Fibroblast of the conjunctiva (primary cell): ENCODE measurements around the gene APMAP.
"Not testable (repeated sequence)": the region's sequence is repeated elsewhere in the genome, so short reads cannot be mapped to it uniquely, and the experiment has no call there.

Source experiments
- DNase-seq: peaks from one replicate; pipeline ENCODE4 v3.0.0-alpha.2; 2010; ENCODE audit warnings: low read depth

Gene APMAP

GRCh38 chr20:25006431-25007167 is 14.0 kb upstream of the APMAP start:
- DNase-seq, result no peak

DNA sequence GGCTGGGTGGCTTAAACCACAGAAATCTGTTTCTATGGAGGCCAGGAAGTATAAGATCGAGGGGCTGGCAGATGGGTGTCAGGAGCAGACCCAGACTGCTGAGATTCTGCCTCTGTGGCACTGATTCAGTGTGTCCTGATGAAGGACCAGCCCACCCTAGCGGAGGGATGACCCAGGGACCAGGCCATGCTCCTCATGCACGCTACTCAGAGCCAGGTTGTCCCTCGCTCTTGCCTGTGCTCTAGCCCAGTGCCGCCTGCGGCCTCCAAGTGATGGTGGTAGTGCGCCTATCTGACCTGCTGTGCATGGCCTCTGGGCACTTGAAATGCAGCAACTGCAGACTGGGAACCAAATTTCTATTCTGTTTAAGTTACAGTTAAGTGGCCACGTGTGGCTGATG is 13.1 kb upstream of the APMAP start:
- no peak for DNase-seq

DNA sequence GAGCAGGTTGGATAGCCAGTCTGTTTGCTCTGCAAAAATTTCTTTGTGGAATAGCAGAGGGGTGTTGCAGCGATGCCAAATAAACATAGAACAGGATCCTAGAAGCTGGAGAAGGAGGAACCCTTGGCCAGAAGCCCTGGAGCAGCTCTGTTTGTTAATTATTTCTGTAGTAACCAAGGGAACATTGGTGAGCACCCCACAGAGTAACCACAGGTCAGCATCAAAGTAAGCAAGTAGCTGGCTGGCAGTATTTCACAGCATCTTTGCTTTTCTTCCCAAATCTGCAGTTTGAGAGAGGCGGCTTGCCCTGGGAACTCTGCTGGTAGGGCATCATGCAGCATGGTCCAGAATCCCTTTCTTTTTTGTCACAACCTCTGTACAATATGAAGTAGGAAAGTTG is 12.7 kb upstream of the APMAP start:
- no peak for DNase-seq

DNA sequence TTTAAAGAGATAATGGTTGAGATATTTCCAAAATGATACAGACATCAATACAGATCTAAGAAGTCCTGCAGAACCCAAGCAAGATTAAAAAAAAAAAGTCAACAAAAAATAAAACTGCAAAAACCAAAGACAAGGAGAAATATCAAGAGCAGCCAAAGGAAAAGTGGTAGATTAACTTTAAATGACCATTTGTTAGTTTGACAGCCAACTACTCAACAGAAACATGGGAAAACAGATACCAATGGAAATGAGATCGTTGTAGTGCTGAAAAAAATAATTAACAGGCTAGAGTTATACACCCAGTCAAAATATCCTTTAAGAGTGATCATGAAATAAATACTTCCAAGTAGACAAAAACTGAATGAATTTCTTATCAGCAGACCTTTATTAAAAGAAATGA is 10.5 kb upstream of the APMAP start:
- DNase-seq, result no peak

DNA sequence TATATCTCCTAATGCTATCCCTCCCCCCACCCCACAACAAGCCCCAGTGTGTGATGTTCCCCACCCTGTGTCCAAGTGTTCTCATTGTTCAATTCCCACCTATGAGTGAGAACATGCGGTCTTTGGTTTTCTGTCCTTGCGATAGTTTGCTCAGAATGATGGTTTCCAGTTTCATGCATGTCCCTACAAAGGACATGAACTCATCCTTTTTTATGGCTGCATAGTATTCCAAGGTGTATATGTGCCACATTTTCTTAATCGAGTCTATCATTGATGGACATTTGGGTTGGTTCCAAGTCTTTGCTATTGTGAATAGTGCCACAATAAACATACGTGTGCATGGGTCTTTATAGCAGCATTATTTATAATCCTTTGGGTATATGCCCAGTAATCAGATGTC is 8.8 kb upstream of the APMAP start:
- DNase-seq, result not testable (repeated sequence)

- peak; percentile 84 for DNase-seq
Observed at GRCh38 chr20:25000268-25000801, 7.8 kb upstream of the APMAP start.

DNA sequence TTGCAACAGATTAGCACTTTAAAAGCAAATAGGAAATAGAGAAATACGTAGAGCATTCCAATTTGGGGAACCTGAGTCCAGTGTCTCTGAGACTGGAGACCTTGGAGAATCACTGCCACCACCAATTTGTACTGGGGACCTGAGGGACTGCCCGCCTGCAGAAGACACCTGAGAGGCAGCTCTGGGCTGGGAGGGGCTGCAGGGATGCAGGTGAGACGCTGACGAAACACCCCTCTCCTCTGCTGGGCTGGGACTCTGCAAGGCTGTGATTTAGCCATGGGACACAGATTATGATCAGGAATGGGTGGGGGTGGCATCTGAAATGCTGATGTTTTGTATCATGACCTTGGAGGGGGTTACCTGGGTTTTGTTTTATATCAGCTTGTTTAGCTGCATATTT is 7.0 kb upstream of the APMAP start:
- DNase-seq, result no peak

DNA sequence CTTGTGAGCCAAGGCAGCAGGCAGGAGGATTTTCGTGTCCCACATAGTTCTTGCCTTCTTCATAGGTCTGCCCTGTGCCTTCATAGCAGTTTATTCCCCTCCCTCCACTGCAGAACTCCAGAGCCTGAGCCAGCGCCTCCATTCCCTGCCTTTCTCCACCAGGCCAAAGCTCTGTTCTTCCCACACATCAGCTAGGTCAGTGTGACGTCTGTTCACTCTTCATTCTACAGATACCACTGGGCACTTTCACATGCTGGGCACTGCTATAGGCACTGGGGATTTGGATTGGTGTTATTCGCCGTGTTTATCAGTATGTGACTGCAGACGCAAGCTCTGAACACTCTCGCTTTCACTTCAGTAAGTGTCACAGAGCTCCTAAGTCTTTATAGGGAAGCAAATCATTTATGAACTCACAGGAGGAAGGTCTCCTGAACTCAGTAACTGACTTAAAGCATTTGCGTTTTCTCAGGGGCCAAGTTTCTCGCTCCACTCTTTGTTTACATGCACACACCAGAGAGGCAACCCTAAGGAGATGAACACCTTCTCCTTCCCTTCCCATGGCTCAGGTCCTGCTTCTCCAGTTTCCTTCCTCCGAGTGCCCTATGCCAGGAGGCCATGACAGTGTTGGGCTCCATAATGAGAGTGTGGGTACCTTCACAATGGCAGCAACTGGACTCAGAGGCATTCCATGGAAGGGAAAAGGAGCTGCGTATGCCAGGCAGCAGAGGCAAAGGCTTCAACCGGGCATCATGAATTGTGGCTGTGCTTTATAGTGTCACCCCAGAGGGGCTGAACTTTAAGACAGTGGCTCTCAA is 6.3 kb upstream of the APMAP start:
- DNase-seq, result no peak

DNA sequence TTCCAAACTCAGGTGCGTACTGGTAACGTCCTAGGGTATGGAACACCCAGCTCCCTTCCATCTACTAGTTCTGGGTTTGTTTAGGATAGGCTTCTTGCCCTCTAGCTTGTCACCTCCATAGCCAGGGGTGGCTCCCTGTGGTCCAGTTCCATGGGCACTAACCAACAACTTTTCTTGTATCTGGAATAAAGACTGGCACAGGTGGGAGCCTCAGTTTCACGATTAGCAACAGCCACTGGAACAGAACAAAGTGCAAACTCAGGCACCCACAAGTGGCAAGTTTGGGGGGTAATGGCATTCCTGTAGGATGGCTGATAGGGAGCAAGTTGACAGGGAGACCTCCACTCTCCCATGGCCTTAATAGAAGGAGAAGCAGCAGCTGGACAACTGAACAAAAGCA is 5.6 kb upstream of the APMAP start:
- no peak for DNase-seq

- DNase-seq, result no peak
Observed at GRCh38 chr20:24996449-24997377, 4.2 kb upstream of the APMAP start.

DNA sequence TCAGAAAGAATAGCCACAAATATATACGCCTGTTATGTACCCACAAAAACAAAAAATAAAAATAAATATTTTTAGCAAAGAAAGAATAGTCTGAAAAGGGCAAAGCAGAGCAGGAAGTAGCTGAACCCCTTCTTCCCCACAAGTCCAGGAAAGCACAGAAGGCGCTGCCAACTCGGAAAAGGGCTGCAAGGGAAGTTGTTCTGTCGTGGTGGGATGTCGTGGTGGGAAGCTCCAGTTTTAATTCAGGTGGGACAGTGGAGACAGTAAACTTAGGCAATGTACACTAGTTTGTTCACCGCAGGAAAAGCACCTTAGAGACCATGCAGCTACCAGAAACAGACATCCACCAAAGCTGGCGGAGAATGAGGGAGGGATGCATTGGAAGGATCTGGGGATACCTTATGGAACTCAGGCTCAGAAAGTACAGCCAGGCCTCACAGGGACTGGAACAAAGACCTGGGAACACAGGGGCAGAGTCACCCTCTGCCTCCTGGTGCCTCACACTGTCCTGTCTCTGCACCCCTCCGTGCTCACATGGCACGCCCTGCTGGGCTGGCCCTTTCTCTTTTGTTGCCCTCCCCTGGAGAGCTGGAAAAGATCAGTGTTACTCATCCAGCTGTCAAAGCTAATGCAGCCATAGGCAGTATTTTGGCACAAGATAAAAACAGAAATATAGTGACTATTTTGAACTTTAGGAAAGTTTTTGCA is 3.3 kb upstream of the APMAP start:
- DNase-seq, result no peak

DNA sequence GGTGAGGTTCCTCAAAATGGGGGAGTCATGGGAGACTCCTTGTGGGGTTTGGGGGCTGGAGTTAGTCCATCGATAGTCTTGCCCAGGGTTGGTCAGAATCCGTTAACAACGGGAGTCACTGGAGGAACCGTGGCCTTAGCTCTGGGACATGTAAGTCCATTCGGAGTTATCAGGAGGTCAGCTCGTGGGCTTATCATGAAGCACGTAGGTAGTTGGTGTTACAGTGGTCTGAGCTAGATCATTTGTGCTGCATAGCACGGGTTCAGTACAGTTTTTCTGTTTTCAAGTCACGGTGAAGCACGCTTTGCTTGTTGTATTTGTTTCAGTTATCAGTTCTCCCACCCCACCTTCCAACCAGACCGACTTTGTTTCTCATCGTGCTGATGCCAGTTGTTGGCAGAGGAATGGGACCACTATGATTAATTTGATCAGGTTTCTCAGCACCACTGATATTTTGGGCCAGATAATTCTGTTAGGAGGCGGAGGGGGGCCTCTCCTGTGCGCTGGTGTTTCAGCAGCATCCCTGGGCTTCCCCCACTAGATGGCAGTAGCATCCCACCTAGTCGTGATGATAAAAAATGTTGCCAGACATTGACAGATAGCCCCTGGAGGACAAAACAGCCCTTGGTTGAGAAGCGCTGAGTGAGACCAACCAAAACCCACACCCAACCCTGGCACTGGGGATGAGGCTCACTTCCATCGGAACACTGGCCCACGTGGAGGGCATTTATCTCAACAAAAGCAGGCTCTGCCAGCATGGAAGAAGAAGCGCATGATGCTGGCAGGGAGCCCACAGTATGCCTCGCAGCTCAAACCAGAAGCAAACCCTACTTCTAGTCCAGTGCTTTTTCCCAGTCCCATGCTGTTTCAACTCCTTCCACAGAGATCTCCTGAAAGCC is 2.2 kb upstream of the APMAP start:
- peak; percentile 62 for DNase-seq

GRCh38 chr20:24994186-24994465 is 1.6 kb upstream of the APMAP start:
- no peak for DNase-seq

DNA sequence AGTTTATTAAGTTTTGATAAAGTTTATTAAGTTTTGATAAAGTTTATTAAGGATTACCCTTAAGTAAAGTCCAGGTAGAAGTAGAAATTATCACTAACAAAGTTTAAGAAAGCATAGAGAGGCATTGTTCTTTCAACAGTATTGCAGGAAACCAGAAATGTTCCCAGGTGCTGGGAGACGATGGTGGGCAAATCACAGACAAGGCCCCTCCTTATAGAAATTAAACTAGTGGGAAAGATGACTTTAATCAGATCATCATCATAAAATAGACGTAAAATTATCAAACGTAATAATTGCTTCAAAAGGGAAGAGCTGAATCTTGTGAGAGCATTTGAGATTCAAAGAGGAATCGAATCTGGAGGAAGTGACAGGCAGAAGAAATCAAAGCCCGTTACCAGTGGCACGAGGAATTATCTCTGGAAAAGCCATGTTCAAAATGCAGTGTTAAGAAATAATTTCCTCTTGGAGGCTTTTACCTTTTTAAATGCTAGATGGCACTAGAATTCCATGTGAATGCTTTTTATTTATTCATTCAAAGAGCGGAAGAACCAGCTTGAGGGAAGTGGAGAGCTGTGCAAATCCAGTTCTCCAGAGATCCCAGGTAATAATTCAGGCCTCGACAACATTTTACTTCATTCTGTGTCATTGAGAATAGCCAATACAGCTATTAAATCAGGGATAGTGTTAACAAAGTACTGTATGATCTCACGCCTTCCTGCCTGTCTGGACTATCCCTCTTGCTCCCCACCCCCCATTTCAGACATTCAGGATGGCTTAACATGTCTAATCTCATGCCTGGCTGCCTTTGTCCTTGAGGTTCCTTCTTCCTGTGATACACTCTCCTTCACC is 1.0 kb upstream of the APMAP start:
- no peak for DNase-seq

- DNase-seq, result no peak
Observed at GRCh38 chr20:24991897-24992486, 559 bp downstream of the APMAP start.

- DNase-seq, result no peak
Observed at GRCh38 chr20:24990810-24991252, 1.7 kb downstream of the APMAP start.

DNA sequence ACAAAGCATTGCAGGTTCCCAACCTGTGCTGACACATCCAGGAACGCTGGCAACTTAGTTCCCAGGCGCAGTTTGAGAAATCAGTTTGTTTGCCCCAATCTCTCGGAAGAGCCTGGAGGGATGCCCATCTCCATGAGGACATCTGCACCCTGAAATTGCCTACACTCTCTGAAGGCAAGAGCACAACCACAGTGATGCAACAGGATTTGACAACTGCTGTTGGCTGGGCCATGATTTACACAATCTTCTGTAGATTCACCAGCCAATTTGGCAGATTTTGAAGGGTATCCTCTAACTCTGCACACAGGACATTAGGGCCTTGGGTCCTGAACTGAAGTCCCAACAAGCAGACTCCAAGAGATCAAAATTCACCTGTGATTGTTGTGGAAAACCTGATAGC is 3.4 kb downstream of the APMAP start:
- no peak for DNase-seq

DNA sequence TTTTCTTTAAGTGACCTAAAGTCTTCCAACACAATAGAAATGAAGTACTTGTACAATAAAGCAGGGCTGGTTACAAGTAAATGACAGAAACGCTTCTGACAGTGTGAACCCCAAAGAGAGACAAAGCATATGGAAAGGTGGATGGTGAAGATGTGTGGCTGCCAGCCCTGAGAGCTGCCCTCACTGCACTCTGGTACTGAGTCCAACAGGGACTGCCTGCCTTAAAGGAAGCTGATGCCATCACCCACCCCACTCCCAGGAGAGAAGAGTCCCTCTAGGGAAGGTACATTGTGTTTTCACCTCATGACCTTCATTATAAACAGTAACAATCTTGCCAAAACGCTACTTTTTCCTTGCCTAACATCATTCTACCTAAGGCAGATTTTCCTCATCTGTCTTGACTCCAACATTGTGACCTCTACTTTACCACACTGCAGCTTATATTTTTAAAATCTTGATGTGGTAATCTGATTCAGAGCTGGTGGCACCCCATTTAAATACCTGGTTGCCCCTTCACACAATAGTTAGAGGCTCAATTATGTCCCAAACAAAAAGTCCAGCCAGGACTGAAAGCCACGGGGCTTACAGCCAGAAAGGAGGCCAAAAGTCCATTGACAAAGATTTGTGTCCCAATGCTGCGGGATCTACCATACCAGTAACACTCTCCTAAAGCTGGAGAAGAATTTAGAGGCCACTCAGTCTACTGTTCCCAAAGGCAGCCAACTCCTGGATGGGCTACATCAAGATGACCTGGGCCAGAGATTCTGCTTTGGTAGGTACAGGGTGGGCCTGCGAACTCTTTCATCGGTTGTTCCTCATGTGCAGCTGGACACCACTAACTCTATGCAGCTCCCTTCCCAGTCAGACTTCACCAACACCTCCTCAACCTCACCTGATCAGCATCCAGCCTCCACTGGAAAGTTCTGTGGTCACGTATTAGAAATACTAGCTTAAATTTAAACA is 4.4 kb downstream of the APMAP start:
- no peak for DNase-seq
